ENCODE measurements around the gene CERS3. TPM values are rescaled to one million over a fixed set of nuclear protein-coding genes. Genes with fewer than 3 reads are reported as not detected.

The CERS3 gene
- total and polyA plus RNA-seq, 9 donors: 0.02 to 0.48 (median 0.15) TPM; not detected in 4

GRCh38 chr15:100405179-100405578 is 123.6 kb downstream of the CERS3 start:
- Histone ChIP-seq H3K4me3 (no peak overlapping the region), H3K27ac (no peak overlapping the region), H3K4me1 (ENCODE audit: insufficient read depth) (no peaks in the 10 kb centered on the region), H3K9me3 (no peaks in the 10 kb centered on the region), H3K27me3 (no peaks in the 10 kb centered on the region), H3K36me3 (no peaks in the 10 kb centered on the region)
- TF ChIP-seq EP300 (IDR thresholded peaks at IDR 0.05) (no peak), CTCF (IDR thresholded peaks at IDR 0.05) (no peak), POLR2A (IDR thresholded peaks at IDR 0.05) (no peak)
- no peak for DNase-seq
- WGBS, 3 donors: 89 to 92% (median 90%) methylated on average over 1 of the region's 1 CpG
- intact Hi-C loops (cut with DNase I): loop anchor here in 1 of 4 donors (10.0 kb wide), 1 partner anchor 120 kb away; the partner anchor contains the start of gene CERS3

- TF ChIP-seq POLR2A (IDR thresholded peaks at IDR 0.05) (no peak), CTCF (IDR thresholded peaks at IDR 0.05) (no peak), EP300 (IDR thresholded peaks at IDR 0.05) (no peak)
- intact Hi-C loops (cut with DNase I): loop anchor here in 1 of 4 donors (10.0 kb wide), 1 partner anchor 124 kb away; the partner anchor contains the start of gene CERS3
Measured at GRCh38 chr15:100400996-100401395, 127.8 kb downstream of the CERS3 start.

GRCh38 chr15:100394736-100395440 is 133.9 kb downstream of the CERS3 start:
- H3K4me1 ChIP-seq (ENCODE audit: insufficient read depth): no peaks in the 10 kb centered on the region
- no peaks in the 10 kb centered on the region for H3K27me3 ChIP-seq
- no peaks in the 10 kb centered on the region for H3K9me3 ChIP-seq
- H3K27ac ChIP-seq: no peak overlapping the region
- no peak for DNase-seq
- TF ChIP-seq POLR2A (IDR thresholded peaks at IDR 0.05) (no peak), CTCF (IDR thresholded peaks at IDR 0.05) (no peak), EP300 (IDR thresholded peaks at IDR 0.05) (no peak)
- H3K36me3 ChIP-seq: no peaks in the 10 kb centered on the region
- H3K4me3 ChIP-seq: no peak overlapping the region
- intact Hi-C loops (cut with DNase I): no loop called here
- WGBS, 3 donors: 46 to 62% (median 62%) methylated on average over 4 of the region's 4 CpGs

More at GRCh38 chr15:100400996-100401395, 127.8 kb downstream of the CERS3 start:
- no peaks in the 10 kb centered on the region for H3K4me1 ChIP-seq (ENCODE audit: insufficient read depth)
- H3K4me3 ChIP-seq: no peak overlapping the region
- H3K27ac ChIP-seq: no peak overlapping the region
- H3K36me3 ChIP-seq: no peaks in the 10 kb centered on the region
- no peaks in the 10 kb centered on the region for H3K27me3 ChIP-seq
- no peaks in the 10 kb centered on the region for H3K9me3 ChIP-seq
- WGBS, 3 donors: 72 to 82% (median 80%) methylated on average over 6 of the region's 6 CpGs
- no peak for DNase-seq

GRCh38 chr15:100393008-100393407 is 135.7 kb downstream of the CERS3 start:
- TF ChIP-seq EP300 (IDR thresholded peaks at IDR 0.05): no peak
- TF ChIP-seq POLR2A (IDR thresholded peaks at IDR 0.05): no peak
- TF ChIP-seq CTCF (IDR thresholded peaks at IDR 0.05): no peak
- Histone ChIP-seq H3K36me3 (no peaks in the 10 kb centered on the region), H3K4me1 (ENCODE audit: insufficient read depth) (no peaks in the 10 kb centered on the region), H3K27me3 (no peaks in the 10 kb centered on the region), H3K4me3 (no peak overlapping the region), H3K9me3 (no peaks in the 10 kb centered on the region), H3K27ac (no peak overlapping the region)
- no peak for DNase-seq
- intact Hi-C loops (cut with DNase I): no loop called here
- 49 to 73% (median 73%) methylated on average over 2 of the region's 2 CpGs for WGBS, 3 donors
